ENCODE measurements around the gene KIFC1.
A peak's percentile ranks its signal among the peaks of the same experiment; 100 is the strongest.

Gene KIFC1

DNA sequence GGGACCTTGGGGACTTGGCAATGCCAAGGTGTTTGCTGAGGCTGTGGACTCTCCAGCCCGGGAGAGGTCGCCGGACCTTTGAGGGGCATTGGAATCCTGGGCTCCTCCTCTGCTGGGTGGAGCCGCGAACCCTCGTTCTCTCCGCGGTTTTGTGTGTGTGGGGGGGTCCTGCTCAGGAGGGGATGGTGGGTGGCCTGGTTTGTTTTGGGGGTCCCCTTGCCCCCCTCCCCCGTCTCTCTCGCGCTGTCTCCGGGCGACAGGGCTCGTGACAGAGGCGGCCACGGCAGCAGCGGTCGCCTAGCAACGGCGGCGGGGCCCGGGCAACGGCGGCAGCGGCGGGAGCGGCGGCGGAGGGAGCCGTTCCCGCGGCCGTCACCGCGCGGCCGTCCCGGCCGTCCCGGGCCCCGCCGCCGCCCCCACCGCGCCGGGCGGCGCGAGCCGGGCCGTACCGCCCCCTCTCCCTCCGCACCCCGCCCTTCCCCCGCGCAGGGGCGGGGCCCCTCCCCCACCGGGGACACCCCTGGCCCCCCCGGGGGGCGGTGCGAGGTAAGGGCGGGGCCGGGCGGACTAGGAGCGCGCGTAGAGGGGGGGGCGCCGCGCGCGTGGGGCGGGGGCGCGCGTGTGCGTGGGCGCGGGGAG, 36.1 kb downstream of the KIFC1 start:
- DNase-seq: peak; percentile 55

DNA sequence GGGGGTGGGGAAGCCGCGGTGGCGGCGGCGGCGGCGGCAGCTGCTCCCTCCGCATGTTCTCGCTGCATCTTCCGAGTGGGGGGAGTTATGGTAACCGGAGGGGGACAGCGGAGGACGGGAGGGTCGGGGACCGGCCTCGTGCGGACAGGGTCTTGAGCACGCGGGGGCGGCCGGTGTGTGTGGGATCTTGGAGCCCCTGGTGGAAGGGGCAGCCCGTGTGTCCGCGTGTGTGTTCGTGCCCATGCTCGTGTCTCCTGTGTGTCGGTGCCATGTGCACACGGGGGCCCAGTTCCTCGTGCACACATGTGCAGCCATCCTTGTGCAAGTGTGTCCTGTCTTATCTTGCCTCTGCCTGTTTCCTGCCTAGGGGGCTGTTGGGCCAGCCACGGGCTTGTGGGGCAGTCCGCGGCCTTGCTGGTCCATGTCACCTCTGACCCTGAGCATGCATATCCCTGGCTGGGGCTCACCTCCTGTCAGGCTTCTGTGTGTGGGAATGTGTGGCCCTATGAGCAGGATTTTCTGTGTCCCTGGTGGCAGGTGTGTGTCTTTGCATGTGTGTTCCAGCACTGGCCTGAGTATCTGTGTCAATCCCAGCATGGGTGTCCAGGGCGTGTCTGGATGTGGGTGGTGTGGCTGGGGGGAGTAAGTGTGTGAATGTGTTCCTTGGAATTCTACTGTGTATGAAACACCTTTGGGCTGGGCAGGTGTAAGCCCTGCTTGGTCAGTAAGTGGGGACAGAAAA, 36.8 kb downstream of the KIFC1 start:
- DNase-seq: peak; percentile 54

DNA sequence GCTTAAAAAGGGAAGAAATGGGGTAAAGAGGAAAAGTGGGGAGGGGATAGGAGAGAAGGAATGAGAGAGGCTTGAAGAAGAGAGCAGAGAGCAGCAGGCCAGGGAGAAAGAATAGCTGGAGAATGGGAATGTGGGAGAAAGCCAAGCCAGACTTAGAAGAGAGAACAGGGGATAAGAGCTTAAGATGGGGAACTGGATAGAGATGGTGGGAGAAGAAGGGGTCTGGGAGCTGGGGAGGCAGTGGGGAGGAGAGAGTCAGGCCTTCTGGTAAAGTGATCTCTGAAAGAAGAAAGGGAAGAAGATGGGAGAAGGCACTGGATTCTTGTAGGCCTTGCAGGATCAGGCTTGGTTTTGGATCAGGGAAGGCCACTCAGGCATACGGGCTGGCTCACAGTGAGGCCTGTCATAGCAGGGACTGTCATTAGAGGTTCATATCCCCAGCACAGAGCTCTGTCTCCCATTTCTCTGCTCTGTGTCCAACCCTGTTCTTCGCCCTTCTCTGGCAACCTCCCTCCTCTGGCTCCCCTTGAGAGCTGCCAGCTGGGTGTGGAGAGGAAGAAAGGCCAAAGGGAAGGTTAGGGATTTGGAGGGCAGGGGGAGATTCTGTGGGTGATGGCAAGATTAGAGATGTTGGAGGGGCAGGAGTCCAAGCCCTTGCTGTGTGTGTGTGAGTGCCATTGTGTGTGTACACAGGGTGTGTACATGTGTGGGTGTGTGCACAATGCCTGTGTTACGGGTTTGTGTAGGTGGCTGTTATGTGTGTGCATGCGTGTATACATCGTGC, 37.5 kb downstream of the KIFC1 start:
- DNase-seq: peak; percentile 11

DNA sequence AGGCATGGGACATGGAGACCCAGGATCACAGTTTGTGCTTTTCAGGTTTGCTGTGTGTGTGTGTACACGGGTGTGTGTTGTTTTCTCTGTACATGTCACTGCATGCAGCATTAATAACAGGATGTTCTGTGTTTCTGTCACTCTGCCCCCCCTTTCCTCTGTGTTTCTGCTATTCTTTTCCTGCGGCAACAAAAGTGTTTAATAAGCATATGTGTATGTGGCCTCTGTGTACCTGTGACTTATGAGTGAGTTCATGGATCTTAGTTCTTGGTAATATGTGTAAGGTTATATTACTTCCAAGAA, 38.1 kb downstream of the KIFC1 start:
- no peak for DNase-seq

DNA sequence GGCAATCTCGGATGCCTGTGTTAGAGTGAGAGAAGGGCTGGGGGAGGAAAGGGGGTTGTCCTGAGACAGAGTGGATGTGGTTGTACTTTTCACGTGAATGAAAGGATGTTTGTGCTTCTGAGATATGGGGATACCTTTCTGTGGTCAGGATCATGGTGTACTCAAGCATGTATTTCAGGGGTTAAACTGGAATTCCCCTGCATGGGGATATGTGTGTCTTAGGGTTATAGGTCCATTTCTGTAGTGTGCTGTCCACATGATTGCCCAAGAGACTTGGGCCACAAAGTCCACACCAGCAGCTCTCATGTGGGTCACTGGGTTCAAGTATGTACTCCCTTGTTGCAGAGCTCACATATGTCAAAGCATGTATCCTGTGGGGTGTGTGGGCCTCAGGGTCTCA, 38.7 kb downstream of the KIFC1 start:
- no peak for DNase-seq

DNA sequence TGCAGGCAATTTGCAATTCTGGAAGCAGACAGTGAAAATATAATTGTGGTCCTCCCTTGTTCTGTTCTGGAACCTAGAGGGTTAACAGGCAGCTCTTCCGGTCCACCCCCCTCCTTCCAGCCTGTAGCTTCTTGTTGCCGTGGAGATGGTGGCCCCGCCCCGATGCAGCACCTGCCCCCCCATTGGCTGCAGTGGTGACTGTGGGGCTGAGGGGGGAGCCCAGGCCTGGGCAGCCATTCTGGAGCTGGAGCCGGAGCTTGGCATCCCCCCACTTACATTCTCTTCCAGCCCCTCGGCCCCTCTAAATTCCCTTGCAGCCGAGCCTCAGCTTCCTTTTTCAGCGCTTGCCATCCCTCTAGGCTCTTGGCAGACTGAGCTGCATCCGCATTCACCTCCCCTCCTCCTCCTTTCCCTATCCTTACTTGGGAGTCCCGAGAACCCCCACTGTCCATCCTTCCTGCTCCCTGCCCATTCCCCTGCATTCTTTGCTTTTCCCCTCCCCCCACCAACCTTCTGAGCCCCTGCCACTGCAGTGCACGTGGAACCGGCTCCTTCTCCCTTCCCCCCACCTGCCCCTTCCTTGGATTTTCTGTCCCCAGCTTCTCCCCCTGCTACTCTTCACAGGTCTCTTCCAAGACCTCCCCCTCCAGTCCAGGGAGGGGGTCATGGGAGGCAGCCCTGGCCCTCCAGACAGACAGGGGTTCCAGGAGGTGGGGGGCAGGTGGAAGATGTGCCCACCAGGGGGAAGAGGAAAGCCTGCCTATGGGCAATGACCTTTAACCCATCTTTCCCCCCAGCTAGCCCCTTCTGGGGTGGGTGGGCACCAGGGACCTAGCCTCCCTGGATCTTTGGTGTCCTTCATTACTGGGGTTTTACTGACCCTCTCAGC, 39.6 kb downstream of the KIFC1 start:
- DNase-seq: peak; percentile 81

DNA sequence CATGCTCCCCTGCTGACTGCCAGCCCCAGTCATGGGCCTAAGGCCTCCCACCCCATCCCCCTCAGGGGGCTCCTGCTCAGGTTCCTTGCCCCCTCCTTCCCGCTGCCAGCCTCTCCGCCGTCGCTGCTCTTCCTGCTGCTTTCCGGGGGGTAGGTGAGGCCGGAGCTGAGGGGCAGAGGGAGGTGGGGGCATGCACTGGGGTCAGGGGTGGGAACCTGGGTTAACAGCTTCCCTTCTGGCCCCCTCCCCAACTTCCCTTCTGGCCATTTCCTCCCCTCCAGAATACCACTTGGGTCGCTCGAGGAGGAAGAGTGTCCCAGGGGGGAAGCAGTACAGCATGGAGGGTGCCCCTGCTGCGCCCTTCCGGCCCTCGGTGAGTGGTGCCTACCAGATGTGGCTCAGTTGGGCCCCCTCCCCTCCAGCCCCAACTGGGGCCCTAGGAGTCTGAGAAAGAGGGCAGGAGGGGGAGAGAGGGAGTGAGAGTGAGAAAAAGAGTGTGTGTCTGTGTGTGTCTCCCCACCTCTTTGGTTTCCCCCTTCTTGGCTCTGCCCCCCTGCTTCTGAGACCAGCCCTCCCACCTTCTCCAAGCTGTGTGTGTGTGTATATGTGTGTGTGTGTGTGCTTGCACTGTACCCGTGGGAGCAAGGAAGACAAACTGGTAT, 40.4 kb downstream of the KIFC1 start:
- no peak for DNase-seq

DNA sequence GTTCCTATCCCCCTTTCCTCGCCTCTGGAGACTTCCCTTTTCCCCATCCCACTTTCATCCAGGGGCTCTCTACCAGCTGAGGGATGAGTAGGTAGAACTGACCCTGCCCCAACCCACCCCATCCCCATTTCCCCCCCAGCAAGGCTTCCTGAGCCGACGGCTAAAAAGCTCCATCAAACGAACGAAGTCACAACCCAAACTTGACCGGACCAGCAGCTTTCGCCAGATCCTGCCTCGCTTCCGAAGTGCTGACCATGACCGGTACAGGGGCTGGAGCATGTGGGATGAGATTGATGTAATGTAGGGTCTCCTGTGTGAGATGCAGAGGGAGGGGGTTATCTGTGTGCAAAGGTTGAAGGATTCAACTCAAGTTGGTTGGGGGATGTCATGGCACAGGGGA, 40.9 kb downstream of the KIFC1 start:
- DNase-seq: no peak

DNA sequence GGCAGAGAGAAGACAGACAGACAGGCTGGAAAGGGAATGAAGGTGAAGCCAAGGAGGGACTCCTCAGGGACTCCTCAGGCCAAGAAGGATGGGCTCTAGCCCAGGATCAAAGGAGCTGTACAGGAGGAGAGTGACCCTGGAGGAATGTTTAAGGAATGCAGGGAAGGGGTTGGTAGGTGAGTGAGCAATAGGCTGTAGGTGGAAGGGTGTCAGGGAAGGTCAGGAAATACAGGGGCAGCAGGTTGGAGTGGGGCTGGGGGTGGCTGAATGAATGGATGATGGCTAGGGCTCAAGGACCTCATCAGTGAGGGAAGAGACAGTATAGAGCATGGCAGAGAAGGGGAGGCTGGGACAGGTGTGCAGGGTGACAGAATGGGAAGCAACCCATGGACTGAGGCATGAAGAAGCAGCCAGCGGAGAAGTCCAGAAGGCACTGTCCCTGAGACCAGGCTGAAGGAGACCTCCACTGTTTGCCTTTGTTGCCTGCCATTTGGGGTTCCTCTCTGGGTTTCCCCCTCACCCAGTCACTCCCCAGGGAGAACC, 41.4 kb downstream of the KIFC1 start:
- DNase-seq: no peak

DNA sequence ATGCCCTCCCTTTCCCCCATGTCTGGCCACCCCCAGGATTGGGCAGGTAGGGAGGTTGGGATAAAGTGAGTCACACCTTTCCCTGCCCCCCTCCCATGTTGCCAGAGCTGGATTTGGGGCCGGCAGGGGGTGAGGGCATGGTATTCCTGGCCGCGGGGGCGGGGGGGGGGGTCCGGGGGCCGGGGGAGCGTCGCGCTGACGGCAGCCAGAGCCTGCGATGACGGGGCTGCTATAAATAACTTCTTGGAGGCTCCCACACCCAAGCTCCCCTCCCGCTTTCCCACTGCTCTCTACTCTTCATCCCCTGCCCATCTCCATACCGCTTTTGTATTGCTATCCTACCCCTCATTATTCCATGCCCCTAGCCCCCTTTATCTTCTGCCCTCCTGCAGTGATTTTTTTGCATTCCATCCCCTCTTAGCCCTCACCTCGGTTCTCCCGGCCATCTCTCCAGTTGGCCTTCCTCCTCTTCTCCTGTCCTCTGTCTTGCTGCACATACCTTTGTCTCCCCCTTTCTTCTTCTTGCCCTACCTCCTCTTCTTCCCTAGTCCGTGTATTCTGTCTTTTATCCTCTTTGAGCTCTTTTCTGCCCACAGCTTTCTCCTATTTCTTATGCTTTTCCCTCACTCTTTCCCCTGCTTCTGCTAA, 42.0 kb downstream of the KIFC1 start:
- DNase-seq: no peak

DNA sequence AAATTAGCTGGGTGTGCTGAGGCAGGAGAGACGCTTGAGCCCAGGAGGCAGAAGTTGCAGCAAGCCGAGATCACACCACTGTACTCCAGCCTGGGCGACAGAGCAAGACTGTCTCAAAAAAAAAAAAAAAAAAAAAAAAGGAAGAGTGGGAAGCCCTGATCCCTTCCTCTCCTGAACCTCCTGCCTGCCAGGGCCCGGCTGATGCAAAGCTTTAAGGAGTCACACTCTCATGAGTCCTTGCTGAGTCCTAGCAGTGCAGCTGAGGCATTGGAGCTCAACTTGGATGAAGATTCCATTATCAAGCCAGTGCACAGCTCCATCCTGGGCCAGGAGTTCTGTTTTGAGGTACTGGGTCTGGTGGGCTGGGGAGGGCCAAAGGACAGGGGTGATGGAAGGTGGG, 43.3 kb downstream of the KIFC1 start:
- no peak for DNase-seq

DNA sequence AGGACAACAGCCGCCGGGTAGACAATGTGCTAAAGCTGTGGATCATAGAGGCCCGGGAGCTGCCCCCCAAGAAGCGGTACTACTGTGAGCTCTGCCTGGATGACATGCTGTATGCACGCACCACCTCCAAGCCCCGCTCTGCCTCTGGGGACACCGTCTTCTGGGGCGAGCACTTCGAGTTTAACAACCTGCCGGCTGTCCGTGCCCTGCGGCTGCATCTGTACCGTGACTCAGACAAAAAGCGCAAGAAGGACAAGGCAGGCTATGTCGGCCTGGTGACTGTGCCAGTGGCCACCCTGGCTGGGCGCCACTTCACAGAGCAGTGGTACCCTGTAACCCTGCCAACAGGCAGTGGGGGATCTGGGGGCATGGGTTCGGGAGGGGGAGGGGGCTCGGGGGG, 46.0 kb downstream of the KIFC1 start:
- DNase-seq: no peak

DNA sequence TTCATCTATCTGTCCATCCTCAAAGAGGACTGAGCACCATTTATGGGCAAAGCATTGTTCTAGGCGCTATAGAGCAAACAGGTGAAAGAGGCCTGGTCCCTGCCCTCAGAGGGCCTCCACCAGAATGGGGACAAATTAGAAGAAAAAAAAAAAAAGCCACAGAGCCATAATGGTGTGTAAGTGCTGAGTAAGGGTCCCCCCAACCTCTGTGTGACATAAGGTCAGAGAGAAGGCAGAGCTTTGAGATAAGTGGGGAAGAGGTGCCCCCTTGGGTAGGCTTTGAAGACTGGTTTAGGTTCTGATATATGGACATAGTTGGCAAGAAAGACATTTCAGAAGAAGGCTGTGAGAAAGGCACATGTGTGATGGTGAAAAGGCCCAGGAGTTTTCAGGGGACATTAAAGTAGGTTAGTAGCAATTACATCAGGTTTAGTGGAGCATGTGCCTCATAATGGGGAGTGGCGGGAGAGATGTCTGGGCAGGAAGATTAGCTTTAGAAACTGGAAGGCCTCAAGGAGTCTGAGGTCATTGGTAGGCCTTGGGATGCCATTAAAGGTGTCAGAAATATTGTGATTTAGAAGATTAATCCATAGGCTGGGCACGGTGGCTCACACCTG, 47.5 kb downstream of the KIFC1 start:
- no peak for DNase-seq

DNA sequence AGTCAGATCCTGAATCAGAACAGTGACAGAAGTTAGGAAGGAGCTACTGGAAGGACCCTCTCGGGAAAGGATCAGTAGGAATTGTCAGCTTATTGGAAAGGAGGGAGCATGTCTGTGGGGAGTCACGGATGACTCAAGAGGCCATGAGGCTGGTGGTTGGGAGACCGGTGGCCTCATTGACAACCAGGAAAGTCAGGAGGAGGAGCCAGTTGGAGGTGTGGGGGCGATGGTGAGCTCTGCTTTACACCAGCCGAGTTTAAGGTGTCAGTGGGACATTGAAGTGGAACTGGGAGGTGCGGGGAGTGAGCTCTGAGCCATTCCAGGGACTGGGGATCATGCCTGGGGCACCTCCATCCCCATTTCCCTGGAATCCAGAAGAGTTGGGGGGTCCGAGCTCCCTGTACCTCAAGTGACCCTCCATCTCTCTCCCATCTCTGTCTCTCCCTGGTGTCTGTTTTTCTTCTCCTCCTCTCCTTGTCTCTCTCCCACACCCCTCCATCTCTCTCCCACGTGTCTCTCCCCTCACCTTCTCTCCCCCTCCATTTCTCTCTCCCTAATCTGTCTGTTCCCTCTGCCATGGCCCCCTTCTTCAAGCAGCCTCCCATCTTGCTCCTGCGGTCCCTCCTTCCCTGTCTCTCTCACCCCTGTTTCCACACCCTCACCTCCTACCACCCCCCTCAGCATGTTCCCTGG, 48.5 kb downstream of the KIFC1 start:
- DNase-seq: no peak

DNA sequence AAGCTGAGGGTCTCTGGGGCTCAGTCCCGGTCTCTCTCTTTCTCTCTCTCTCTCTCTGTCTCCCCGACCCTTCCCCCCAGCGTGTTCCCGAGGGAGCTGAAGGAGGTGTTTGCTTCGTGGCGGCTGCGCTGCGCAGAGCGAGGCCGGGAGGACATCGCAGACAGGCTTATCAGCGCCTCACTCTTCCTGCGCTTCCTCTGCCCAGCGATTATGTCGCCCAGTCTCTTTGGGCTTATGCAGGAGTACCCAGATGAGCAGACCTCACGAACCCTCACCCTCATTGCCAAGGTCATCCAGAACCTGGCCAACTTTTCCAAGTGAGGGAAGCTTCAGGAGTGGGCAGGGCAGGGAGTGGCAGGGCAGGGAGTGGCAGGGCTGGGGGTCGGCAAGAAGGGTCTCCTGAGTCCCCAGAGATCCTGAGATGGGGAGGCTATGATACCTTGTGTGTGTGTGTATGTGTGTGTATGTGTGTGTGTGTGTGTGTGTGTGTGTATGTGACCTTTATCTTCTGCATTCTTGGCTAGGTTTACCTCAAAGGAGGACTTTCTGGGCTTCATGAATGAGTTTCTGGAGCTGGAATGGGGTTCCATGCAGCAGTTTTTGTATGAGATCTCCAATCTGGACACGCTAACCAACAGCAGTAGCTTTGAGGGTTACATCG, 49.2 kb downstream of the KIFC1 start:
- no peak for DNase-seq

DNA sequence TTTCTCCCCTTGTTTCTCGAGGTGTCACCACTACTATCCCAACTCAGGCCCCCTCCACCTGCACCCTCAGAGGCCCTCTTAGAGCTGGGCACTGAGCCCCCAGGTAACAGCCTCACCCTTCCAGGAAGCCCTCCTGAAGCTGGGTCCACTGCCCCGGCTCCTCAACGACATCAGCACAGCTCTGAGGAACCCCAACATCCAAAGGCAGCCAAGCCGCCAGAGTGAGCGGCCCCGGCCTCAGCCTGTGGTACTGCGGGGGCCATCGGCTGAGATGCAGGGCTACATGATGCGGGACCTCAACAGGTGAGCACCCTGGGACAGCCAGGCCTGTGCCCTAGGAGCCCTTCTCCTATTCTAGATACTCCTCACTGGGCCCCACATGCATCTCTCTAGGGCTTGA, 49.8 kb downstream of the KIFC1 start:
- no peak for DNase-seq

DNA sequence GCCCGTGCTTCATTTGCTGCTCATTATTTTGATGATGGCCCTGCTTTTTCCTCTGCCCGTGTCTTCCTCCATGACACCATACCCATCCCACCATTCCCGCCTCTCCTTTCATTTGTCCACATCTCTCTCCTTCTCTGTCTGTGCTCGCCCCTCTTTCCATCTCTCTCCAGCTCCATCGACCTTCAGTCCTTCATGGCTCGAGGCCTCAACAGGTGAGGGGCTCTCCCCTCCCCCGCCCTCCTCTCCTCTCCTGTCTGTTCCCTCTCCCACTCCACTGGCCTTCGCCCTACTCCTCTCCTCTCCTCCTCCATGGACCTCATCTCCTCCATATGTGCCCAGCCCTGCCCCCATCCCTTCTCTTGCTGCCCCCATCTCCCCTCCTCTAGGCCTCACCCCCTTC, 50.7 kb downstream of the KIFC1 start:
- DNase-seq: no peak

DNA sequence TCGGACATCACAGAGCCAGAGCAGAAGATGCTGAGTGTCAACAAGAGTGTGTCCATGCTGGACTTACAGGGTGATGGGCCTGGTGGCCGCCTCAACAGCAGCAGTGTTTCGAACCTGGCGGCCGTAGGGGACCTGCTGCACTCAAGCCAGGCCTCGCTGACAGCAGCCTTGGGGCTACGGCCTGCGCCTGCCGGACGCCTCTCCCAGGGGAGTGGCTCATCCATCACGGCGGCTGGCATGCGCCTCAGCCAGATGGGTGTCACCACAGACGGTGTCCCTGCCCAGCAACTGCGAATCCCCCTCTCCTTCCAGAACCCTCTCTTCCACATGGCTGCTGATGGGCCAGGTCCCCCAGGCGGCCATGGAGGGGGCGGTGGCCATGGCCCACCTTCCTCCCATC, 51.4 kb downstream of the KIFC1 start:
- no peak for DNase-seq

DNA sequence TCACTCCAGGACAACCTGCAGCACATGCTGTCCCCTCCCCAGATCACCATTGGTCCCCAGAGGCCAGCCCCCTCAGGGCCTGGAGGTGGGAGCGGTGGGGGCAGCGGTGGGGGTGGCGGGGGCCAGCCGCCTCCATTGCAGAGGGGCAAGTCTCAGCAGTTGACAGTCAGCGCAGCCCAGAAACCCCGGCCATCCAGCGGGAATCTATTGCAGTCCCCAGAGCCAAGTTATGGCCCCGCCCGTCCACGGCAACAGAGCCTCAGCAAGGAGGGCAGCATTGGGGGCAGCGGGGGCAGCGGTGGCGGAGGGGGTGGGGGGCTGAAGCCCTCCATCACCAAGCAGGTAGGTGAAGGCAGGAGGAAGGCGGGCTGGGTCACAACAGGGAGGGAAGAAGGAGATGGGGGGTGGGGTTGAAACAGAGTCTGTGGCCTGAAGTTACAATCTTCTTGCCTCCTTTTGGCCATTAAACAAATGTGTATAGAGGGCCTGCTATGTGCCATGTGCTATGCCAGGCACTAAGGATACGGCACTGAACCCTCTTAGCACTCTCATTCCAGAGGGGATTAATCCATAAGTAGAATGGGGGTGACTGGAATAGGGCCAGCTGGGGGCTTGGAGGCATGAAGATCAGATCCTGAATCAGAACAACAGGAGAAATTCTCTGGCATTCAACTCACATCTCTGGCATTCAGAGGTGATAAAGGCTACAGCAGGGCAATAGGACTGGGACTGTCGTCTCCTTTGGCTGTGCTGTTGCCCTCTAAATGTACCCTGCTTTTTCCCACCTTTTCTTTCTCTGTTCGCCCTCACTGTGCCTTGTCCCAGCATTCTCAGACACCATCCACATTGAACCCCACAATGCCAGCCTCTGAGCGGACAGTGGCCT, 52.2 kb downstream of the KIFC1 start:
- DNase-seq: no peak
